HCT116 (cell line): ENCODE results near the gene GMEB2. TPM values are rescaled to one million over a fixed set of nuclear protein-coding genes. Genes with fewer than 3 reads are reported as not detected.

Experiments
- ATAC-seq: fragments of 200-7000 bp; cut with Tn5 transposase; 2 replicates; pipeline ENCODE4 v1.9.1; 2020; ENCODE audit warnings: mild to moderate bottlenecking, moderate library complexity
- BruUV-seq: library from RNA; stranded (reverse); fragments of 400-500 nt; replicated peaks from 2 replicates; lab custom pipeline; 2021; lab: Mats Ljungman, UMichigan
- CTCF ChIA-PET: fragments of 300-600 bp; sonication (Branson Sonifier 250); formaldehyde crosslinking; loops from one replicate; lab custom pipeline; 2021; ENCODE audit warnings: antibody characterized with exemption; lab: Charles Lee
- POLR2A ChIA-PET: fragments of 300-600, 350-600 bp; sonication (Branson Sonifier 250); formaldehyde crosslinking; loops from one replicate; lab custom pipeline; 2021; ENCODE audit warnings: antibody characterized with exemption; lab: Charles Lee
- RAD21 ChIA-PET, 2 experiments: fragments of 300-600 bp; sonication (Branson Sonifier 250); formaldehyde crosslinking; loops; one replicate each; lab custom pipeline; 2023; ENCODE audit warnings: low total read pairs in 2 of 2; ENCODE audit not compliant: uncharacterized antibody in 2 of 2, unreplicated experiment in 2 of 2, low non-redundant PET in 1 of 2; lab: Charles Lee
- DNase-seq: peaks from one replicate; pipeline ENCODE4 v3.0.0-alpha.2; 2010; ENCODE audit warnings: low read depth, low spot score
- H2AFZ ChIP-seq: fragments of 200-600 bp; shearing (Covaris generic), sonication (generic); 2 replicates; pipeline ENCODE4 v1.6.1; 2017; ENCODE audit warnings: low read depth, mixed run types, mixed read lengths, antibody characterized with exemption, low read length; ENCODE audit not compliant: poor library complexity, severe bottlenecking
- H3K27ac ChIP-seq: 2 replicates; pipeline ENCODE4 v1.5.1; 2012; ENCODE audit warnings: low read depth, low read length
- H3K27me3 ChIP-seq: fragments of 200-600 bp; sonication (generic); 2 replicates; pipeline ENCODE4 v1.6.1; 2016; ENCODE audit warnings: mixed run types, low read length, mixed read lengths; ENCODE audit not compliant: insufficient read depth
- H3K36me3 ChIP-seq, 2 experiments: fragments of 200-500 bp in 1 of 2; fragments of 200-600 bp in 1 of 2; sonication (Bioruptor generic) in 1 of 2; sonication (generic) in 1 of 2; 2 replicates each; pipeline versions ENCODE4 v1.5.1 to v1.6.1; 2014 to 2016; ENCODE audit warnings: low read length in 2 of 2, inconsistent platforms in 1 of 2, mixed read lengths in 1 of 2, mixed run types in 1 of 2; ENCODE audit not compliant: insufficient read depth in 2 of 2, control insufficient read depth in 1 of 2
- H3K4me1 ChIP-seq, 2 experiments: fragments of 200-600 bp in 1 of 2; sonication (generic) in 1 of 2; 2 replicates each; pipeline versions ENCODE4 v1.5.1 to v1.6.1; 2012 to 2017; ENCODE audit warnings: low read length in 2 of 2, inconsistent platforms in 1 of 2, mild to moderate bottlenecking in 1 of 2, mixed read lengths in 1 of 2, mixed run types in 1 of 2, moderate library complexity in 1 of 2; ENCODE audit not compliant: insufficient read depth in 2 of 2, control insufficient read depth in 1 of 2
- H3K4me2 ChIP-seq: fragments of 200-600 bp; sonication (generic); 2 replicates; pipeline ENCODE4 v1.6.1; 2017; ENCODE audit warnings: mixed run types, low read length, mixed read lengths
- H3K4me3 ChIP-seq, 2 experiments: fragments of 200-600 bp in 1 of 2; sonication (generic) in 1 of 2; replicated peaks in 1 of 2; 2 replicates each; pipeline ENCODE4 v1.5.1; 2011 to 2016; ENCODE audit warnings: low read length in 2 of 2, control low read depth in 1 of 2, low read depth in 1 of 2, mild to moderate bottlenecking in 1 of 2, mixed read lengths in 1 of 2, mixed run types in 1 of 2
- H3K79me2 ChIP-seq: fragments of 200-600 bp; sonication (generic); 2 replicates; pipeline ENCODE4 v1.6.1; 2017; ENCODE audit warnings: mild to moderate bottlenecking, mixed run types, low read length, moderate library complexity, mixed read lengths; ENCODE audit not compliant: insufficient read depth
- H3K9ac ChIP-seq: fragments of 200-600 bp; sonication (generic); 2 replicates; pipeline ENCODE4 v1.6.1; 2016; ENCODE audit warnings: low read length, mixed read lengths
- H3K9me2 ChIP-seq: fragments of 200-600 bp; sonication (generic), shearing (Covaris generic); 2 replicates; pipeline ENCODE4 v1.6.1; 2017; ENCODE audit warnings: mixed run types, mild to moderate bottlenecking, moderate library complexity; ENCODE audit not compliant: insufficient read depth
- H3K9me3 ChIP-seq, 2 experiments: fragments of 200-500 bp in 1 of 2; fragments of 200-600 bp in 1 of 2; sonication (Bioruptor generic) in 1 of 2; sonication (generic) in 1 of 2; 2 replicates each; pipeline ENCODE4 v1.6.1; 2014 to 2017; ENCODE audit warnings: low read length in 2 of 2, mixed read lengths in 2 of 2, inconsistent platforms in 1 of 2, low read depth in 1 of 2, mild to moderate bottlenecking in 1 of 2, mixed run types in 1 of 2, moderate library complexity in 1 of 2; ENCODE audit not compliant: control insufficient read depth in 1 of 2, insufficient read depth in 1 of 2
- H4K20me1 ChIP-seq: fragments of 200-600 bp; sonication (generic), shearing (Covaris generic); 2 replicates; pipeline ENCODE4 v1.6.1; 2017; ENCODE audit warnings: mixed run types, mild to moderate bottlenecking, moderate library complexity; ENCODE audit not compliant: insufficient read depth
- ATF3 ChIP-seq: IDR thresholded peaks from 2 replicates; pipeline ENCODE4 v1.6.1; 2012
- CEBPB ChIP-seq: IDR thresholded peaks from 2 replicates; pipeline ENCODE4 v1.6.1; 2012; ENCODE audit warnings: low read depth
- ELF1 ChIP-seq: IDR thresholded peaks from 2 replicates; pipeline ENCODE4 v1.6.1; 2012; ENCODE audit warnings: low read depth, borderline replicate concordance
- EZH2 ChIP-seq: fragments of 200-600 bp; sonication (generic); IDR thresholded peaks from 2 replicates; pipeline ENCODE4 v1.6.1; 2017; ENCODE audit warnings: antibody characterized with exemption, mixed run types
- FOSL1 ChIP-seq: IDR thresholded peaks from 2 replicates; pipeline ENCODE4 v1.6.1; 2012; ENCODE audit warnings: low read depth
- JUND ChIP-seq: IDR thresholded peaks from 2 replicates; pipeline ENCODE4 v1.6.1; 2012
- POLR2A ChIP-seq: IDR thresholded peaks from 2 replicates; pipeline ENCODE4 v1.7.0; 2011; ENCODE audit warnings: borderline replicate concordance; ENCODE audit not compliant: insufficient read depth, insufficient read length; ENCODE audit errors: extremely low read depth
- POLR2AphosphoS5 ChIP-seq: IDR thresholded peaks from 2 replicates; pipeline ENCODE4 v1.6.1; 2011; ENCODE audit warnings: mild to moderate bottlenecking, low read depth, low read length, moderate library complexity
- REST ChIP-seq: IDR thresholded peaks from 2 replicates; pipeline ENCODE4 v1.6.1; 2012; ENCODE audit warnings: low read depth
- SP1 ChIP-seq: IDR thresholded peaks from 2 replicates; pipeline ENCODE4 v1.6.1; 2012; ENCODE audit warnings: low read depth
- SRF ChIP-seq: IDR thresholded peaks from 2 replicates; pipeline ENCODE4 v1.6.1; 2012; ENCODE audit warnings: low read depth
- YY1 ChIP-seq: IDR thresholded peaks from 2 replicates; pipeline ENCODE4 v1.6.1; 2011; ENCODE audit warnings: low read length, low read depth, moderate library complexity, mild to moderate bottlenecking; ENCODE audit not compliant: insufficient replicate concordance; ENCODE audit errors: extremely low read depth
- ZBTB33 ChIP-seq: IDR thresholded peaks from 2 replicates; pipeline ENCODE4 v1.6.1; 2011; ENCODE audit warnings: mild to moderate bottlenecking, low read length, moderate library complexity; ENCODE audit not compliant: insufficient replicate concordance; ENCODE audit errors: extremely low read depth
- ZFX ChIP-seq: fragments of 450-650 bp; IDR thresholded peaks from 2 replicates; pipeline ENCODE4 v1.6.1; 2017
- intact Hi-C: fragments of 100-400 bp; cut with micrococcal nuclease; formaldehyde crosslinking; loops from 2 replicates; pipeline ENCODE4 v1.10.0; 2022
- total RNA-seq: library from RNA; stranded (reverse); gene quantifications from one replicate; pipeline ENCODE4 v1.2.1, GENCODE V29; 2021; ENCODE audit not compliant: unreplicated experiment
- TF ChIP-seq, protein P1 (sequence below), 3 experiments: fragments of 200-600 bp in 1 of 3; sonication (generic) in 1 of 3; IDR thresholded peaks in 2 of 3; conservative IDR thresholded peaks in 1 of 3; 2 replicates each; pipeline ENCODE4 v1.5.1; 2012 to 2017; ENCODE audit warnings: low read depth in 2 of 3, low read length in 2 of 3, antibody characterized with exemption in 1 of 3, borderline replicate concordance in 1 of 3, control low read depth in 1 of 3, mild to moderate bottlenecking in 1 of 3, mixed read lengths in 1 of 3, mixed run types in 1 of 3, moderate library complexity in 1 of 3; ENCODE audit not compliant: insufficient read depth in 1 of 3
- TF ChIP-seq, protein P2 (sequence below): IDR thresholded peaks from 2 replicates; pipeline ENCODE4 v1.6.1; 2012

GMEB2 gene
- total RNA-seq, 1 experiment from 2014 or later, result 13.9 TPM

- BruUV-seq, result no TSS peak
- ChIA-PET POLR2A (no interaction called here), RAD21 (no interaction called here), CTCF (no interaction called here)
- DNase-seq (no peak), ATAC-seq (no peak)
- H3K36me3 ChIP-seq, result peaks cover 0 to 8% of the 10 kb centered on the region in 2 experiments; a peak in 1 of 4 replicates
- H3K9me3 ChIP-seq, result no peaks in the 10 kb centered on the region
- no peak overlapping the region for H3K4me3 ChIP-seq
- TF ChIP-seq SP1, result no peak
- TF ChIP-seq CEBPB, result no peak
- TF ChIP-seq EZH2, result no peak
- no peak for TF ChIP-seq FOSL1
- no peak for TF ChIP-seq YY1
- TF ChIP-seq ELF1, result no peak
- no peak for TF ChIP-seq POLR2AphosphoS5
- TF ChIP-seq, protein P1, sequence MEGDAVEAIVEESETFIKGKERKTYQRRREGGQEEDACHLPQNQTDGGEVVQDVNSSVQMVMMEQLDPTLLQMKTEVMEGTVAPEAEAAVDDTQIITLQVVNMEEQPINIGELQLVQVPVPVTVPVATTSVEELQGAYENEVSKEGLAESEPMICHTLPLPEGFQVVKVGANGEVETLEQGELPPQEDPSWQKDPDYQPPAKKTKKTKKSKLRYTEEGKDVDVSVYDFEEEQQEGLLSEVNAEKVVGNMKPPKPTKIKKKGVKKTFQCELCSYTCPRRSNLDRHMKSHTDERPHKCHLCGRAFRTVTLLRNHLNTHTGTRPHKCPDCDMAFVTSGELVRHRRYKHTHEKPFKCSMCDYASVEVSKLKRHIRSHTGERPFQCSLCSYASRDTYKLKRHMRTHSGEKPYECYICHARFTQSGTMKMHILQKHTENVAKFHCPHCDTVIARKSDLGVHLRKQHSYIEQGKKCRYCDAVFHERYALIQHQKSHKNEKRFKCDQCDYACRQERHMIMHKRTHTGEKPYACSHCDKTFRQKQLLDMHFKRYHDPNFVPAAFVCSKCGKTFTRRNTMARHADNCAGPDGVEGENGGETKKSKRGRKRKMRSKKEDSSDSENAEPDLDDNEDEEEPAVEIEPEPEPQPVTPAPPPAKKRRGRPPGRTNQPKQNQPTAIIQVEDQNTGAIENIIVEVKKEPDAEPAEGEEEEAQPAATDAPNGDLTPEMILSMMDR (IDR thresholded peaks at IDR 0.05 in 2 of 3, conservative IDR thresholded peaks at IDR 0.05 in 1 of 3; ENCODE audit: borderline replicate concordance in 1 of 3, insufficient read depth in 1 of 3, low read depth in 2 of 3, low read length in 2 of 3), result no peak
- TF ChIP-seq, protein P2, sequence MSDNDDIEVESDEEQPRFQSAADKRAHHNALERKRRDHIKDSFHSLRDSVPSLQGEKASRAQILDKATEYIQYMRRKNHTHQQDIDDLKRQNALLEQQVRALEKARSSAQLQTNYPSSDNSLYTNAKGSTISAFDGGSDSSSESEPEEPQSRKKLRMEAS, result no peak
- TF ChIP-seq ZBTB33, result no peak
- no peak for TF ChIP-seq JUND
- no peak for TF ChIP-seq REST
- no peak for TF ChIP-seq ZFX
- TF ChIP-seq SRF, result no peak
- no peak for TF ChIP-seq POLR2A
- no peak for TF ChIP-seq ATF3
- peaks cover 3 to 11% of the 10 kb centered on the region in 2 experiments for H3K4me1 ChIP-seq
- H3K4me2 ChIP-seq, result no peak overlapping the region
- H3K27ac ChIP-seq, result no peak overlapping the region
- intact Hi-C loops, result no loop called here
- H3K9ac ChIP-seq, result no peak overlapping the region
- H4K20me1 ChIP-seq, result no peaks in the 10 kb centered on the region
- no peaks in the 10 kb centered on the region for H3K9me2 ChIP-seq
- H2AFZ ChIP-seq, result no peak overlapping the region
- H3K27me3 ChIP-seq, result no peaks in the 10 kb centered on the region
- H3K79me2 ChIP-seq, result no peaks in the 10 kb centered on the region
Observed at GRCh38 chr20:63636752-63637628, 10.1 kb upstream of the GMEB2 start.
